Retina (tissue), 1 donor: ENCODE data around the gene CRB3.

Source experiments
- DNase-seq: peaks from one replicate; pipeline ENCODE4 v3.0.0-alpha.2; 2016

The CRB3 gene

DNA sequence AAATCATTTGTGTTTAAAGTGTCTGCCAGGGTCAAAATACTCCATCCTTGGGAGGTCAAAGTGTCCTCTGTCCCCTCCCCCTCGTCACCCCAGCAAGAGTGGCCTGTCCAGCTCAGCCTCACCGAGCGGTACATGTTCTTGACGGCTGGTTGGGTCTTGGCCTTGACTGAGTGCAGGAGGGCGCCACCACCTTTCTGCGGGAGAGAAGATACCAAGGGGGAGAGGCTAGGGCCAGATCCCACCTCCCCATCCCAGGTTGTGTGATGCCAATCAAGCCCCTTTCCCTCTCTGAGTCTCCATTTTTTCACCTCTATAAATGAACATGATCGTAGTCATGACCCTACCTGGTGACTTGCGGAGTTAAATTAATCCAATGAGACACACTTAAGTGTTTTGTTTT, 6.1 kb downstream of the CRB3 start:
- DNase-seq = no peak

DNA sequence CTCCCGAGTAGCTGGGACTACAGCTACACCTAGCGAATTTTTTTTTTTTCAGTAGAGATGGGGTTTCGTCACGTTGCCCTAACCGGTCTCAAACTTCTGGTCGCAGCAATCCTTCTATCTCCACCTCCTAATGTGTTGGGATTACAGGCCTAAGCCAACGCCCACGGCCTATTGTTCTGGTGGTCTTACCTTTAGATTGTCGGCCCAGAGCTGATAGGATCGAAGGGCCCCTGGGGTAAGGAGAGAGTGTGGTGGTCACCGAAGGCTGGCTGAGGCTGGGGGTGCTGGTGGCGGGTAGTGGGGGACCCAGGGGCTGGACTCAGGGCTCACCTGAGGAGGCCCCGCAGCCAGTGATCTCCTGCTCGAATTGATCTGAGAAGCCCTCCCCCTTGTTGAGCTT, 7.0 kb downstream of the CRB3 start:
- no peak for DNase-seq

DNA sequence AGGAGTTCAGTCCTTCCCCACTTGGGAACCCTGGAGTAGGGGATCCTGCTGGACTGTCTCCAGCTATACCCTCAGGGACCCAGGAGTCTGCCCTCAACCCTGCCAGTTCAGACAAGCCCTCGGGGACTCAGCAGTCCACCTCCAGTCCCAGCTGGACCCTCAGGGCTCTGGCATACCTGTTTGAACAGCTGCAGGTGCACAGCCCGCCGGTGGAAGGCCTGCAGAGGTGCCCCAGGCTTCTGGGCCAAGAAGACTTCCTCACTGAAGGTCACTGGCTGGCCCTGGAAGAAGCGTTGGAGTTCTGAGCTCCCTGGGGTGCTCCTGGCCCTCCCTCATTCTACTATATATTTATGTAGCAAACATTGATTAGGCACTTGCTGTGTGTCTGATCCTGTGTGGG, 8.6 kb downstream of the CRB3 start:
- DNase-seq = no peak

DNA sequence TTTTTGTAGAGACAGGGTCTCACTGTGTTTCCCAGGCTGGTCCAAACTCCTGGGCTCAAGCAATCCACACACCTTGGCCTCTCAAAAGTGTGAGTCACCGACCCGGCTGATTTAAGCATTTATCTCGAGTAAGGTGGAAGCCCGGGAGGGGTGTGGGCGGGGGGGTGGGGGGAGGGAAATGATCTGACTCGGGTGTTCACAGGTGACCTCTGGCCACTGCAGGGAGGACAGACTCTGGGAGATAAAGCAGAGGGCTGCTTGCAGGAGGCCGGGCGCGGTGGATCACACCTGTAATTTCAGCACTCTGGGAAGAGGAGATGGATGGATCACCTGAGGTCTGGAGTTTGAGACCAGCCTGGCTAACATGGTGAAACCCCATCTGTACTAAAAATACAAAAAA, 9.6 kb downstream of the CRB3 start:
- no peak for DNase-seq

DNA sequence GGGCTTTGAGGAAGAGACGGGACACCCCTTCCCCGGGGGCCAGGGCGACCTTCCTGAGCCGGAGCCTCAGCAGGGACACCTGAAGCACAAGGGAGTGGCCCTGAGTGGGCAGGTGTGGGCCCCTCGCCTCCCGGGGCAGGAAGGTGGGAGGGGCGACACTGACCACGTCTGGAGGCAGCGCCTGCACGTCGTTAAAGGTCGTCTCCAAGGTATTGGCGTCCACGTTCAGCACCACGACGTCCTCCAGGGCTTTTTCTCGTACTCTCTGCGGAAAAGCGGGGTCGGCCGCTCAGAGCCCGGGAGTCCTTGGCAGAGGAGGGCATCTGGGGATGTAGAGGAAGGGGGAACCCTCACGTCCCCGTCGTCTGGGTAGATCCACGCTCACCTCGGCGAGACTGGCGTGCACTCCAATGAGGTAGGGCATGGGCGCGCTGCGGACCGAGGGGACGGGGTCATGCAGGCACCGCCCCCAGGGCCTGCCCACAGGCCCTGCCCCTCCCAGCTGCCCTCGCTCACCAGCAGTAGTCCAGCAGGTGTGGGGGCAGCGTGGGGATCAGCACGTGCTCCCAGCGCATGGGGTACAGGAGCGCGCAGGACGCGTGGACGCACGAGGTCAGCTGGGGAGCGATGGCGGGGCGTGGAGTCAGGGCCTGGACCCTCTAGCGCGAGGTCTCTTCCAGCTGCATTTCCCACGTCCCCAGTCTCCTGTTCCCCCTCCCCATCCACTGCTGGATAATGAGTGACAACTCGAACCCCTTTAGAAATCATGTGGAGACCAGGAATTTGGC, 11.4 kb downstream of the CRB3 start:
- no peak for DNase-seq

DNA sequence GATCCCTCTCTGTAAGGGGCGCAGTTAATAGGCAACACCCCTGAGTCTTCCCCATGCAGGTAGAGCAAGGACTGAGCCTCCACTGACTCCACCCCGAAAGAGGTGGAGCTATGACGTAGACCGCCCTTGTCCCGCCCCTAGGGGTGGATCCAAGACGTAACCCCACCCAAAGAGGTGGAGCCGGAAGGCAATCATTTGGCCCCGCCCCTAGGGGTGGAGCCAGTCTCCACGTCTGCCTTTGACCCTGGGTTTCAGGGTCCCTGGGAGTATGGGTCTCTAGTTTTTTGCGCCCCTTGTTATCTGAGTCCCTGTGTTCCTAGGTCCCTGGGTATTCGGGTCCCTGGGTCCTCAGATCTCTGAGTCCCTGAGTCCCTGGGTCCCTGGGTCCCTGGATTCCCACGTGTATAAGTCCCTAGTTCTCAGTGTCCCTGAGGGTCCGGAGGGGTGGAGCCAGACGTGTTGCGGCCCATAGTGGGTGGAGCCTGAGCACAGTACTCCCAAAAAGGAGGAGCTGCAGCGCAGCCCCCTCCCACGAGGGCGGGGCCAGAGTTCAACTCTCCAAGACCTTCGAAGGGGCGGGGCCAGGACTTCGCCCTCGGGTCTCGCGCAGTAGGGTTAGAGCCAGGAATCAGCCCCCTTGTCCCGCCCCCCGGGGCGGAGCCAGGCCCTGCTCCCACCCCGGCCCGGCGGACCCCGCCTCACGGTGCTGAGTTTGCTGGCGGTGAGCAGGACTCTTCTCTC, 12.3 kb downstream of the CRB3 start:
- DNase-seq = peak; percentile 87

DNA sequence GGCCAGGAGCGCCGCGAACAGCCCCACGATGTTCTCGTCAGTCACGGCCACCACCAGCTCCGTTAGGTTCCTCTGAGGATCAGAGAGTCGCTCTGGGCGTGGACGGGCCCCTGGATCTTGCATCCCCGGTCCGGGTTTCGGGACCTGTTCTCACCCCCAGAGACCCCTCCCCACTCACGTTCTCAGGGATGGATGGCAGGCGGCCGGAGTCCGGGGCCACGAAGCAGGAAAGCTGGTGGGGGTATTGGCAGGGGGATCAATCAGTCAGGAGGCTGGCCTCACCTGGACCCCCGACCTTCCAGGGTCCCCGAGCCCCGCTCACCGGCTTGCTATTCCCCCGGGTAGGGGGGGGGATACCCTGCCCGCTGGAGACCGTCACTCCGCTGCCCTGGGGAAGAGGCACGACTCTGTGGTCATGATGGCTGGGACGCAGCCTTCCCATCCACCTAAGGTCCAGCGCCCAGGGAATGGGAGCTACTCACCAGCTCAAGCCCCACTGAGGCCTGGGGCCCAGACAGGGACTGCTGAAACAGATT, 12.9 kb downstream of the CRB3 start:
- no peak for DNase-seq

DNA sequence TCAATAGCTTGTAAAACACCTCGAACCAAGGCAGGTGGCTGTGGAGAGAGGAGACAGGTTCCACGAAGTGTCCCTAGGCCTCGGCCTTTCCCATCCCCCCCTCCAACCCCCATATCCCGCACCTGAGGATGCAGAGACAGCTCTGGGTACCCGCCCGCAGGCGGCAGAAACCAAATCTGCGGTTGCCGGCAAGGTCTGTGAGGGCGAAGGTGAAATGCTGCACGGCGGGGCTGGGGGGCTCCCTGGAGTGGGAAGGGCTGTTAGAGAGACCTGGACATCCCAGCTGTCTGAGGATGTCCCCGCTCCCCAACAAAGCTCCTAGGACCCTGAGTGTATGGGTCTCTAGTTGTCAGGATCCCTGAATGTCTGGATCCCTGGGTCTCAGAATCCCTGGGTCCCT, 14.7 kb downstream of the CRB3 start:
- DNase-seq = no peak

DNA sequence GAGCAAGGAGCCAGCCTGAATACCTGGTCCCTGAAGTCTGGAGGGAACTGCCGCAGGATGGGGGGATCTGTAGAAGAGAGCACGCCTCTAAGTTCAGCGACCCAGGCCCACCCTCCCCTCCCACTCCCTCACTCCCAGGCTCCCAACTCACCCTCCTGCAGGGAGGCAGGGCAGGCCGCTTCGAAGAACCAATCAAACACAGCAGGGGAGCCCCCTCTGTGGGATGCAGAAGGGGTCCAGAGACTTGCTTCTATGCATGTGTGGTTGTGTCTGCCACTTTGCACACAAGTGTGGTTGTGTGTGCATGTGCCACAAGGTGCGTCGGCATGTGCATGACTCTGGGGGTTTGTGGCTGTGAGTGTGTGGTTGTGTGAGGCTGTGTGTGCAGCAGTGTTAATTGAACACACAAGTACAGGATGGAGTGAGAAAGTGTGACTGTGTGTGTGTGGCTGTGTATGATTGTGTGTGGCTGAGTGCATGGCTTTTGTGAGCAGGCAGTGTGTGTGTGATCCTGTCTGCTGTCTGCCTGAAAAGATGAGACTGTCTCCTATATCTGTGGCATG, 15.8 kb downstream of the CRB3 start:
- DNase-seq = no peak

DNA sequence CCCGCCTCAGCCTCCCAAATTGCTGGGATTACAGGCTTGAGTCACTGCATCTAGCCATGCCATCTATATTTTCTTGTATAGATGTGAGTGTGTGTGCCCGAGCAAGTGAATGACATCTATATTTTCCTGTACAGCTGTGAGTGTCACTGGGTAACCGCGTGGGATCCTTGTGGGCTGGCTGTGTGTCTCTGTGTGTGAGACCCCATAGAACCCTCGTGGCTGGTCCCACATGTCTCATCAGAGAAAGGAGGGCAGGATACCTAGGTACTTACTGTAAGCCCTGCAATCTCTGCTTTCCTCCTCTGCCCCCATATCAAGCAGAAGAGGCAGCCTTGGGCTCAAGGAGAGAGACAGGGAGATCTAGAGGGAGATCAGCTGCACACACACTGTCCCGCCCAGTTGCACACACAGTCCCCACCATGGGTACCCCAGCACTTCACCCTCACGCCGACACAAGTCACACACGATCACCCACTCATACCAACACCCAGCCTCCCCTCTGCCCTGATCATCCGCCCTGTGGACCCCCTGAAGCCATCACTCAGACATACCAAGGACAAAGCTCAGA, 16.9 kb downstream of the CRB3 start:
- DNase-seq = no peak

DNA sequence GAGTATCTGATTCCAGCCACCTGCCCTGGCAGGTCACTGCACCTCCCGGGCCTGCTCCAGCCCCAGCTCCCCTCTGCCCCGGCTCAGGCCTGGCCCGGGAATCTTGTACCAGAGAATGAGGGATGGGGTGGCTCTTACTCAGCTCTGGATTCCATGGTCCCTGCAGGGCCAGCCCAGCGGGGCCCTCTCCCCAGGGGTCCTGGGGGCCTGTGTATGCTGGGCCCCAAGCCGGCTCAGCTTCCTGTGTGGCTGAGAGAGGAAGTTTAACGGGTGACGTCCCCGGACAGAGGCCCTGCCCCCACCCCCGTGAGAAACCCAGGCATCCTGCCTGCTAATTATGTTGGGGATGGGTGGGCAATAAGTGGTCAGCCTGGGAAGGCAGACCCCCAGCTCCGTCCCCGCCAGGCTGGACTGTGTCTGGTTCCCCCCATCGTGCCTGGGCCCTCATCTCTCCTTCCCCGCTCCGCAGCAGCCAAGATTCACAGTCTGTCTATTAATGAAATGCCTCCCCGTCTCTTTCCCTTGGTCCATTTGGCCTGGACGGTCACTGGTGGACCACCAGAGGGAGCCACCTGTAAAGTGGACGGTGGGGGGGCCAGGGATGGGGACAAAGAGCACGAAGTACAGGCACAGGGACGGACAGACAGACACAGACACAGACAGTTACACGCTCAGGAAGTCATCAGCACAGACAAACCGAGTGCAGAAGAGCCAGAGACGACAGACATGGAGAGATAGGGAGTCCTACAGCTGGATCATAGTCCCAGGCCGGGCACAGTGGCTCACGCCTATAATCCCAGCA, 17.7 kb downstream of the CRB3 start, which contains the start of gene DENND1C:
Gene DENND1C, minus strand, starts transcription at position 247 of the 802 bp plus-strand sequence. Its CDS starts 92 bp downstream, at position 155.
- peak; percentile 39 for DNase-seq

DNA sequence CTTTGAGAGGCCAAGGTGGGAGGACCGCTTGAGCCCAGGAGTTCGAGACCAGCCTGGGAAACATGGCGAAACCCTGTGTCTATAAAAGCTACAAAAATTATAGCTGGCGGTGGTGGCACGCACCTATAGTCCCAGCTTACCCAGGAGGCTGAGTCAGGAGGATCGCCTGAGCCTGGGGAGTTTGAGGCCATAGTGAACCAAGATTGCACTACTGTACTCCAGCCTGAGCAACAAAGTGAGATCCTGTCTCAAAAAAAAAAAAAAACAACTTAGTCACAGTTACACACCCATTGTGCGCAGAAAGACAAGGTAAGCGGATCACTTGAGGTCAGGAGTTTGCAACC, 18.2 kb downstream of the CRB3 start:
- no peak for DNase-seq

DNA sequence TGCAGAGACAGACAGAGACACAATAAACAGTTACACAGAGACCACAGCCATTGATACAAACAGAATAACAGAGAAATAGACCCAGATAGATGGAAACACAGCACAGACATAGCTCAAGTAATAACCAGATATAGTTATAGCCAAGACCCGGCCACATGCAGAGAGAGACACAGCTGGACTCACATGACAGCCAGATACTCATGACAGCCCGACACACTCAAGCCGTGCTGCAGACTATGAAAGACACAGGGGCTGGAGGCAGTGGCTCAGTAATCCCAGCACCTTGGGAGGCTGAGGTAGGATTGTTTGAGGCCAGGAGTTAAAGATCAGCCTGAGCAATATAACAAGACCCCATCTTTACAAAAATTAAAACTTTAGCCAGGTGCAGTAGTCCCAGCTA, 19.2 kb downstream of the CRB3 start:
- no peak for DNase-seq

DNA sequence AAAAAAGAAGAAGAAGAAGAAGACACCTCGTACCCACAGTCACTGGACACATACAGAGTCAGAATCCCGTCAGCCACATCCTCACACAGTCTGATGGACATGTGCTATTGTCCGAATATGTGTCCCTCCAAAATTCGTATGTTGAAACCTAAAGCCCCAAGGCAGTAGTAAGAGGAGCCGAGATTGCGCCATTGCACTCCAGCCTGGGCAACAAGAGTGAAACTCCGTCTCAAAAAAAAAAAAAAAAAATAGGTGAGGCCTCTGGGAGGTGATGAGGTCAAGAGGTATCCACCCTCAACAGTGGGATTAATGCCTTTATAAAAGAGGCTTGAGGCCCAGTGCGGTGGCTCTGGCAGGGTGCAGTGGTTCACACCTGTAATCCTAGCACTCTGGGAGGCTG, 20.2 kb downstream of the CRB3 start:
- DNase-seq = no peak

DNA sequence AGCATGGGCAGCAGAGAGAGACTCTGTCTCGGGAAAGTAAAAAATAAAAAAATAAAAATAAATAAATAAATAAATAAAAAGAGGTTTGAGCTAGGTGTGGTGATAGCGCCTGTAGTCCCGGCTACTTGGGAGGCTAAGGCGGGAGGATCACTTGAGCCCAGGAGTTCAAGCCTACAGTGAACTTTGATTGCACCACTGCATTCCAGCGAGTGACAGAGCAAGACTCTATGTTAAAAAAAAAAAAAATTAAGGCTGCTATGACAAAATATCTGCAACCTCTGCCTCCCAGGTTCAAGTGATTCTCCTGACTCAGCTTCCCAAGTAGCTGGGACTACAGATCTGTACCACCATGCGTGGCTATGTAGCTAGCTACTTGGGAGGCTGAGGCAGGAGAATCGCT, 20.8 kb downstream of the CRB3 start:
- DNase-seq = no peak

DNA sequence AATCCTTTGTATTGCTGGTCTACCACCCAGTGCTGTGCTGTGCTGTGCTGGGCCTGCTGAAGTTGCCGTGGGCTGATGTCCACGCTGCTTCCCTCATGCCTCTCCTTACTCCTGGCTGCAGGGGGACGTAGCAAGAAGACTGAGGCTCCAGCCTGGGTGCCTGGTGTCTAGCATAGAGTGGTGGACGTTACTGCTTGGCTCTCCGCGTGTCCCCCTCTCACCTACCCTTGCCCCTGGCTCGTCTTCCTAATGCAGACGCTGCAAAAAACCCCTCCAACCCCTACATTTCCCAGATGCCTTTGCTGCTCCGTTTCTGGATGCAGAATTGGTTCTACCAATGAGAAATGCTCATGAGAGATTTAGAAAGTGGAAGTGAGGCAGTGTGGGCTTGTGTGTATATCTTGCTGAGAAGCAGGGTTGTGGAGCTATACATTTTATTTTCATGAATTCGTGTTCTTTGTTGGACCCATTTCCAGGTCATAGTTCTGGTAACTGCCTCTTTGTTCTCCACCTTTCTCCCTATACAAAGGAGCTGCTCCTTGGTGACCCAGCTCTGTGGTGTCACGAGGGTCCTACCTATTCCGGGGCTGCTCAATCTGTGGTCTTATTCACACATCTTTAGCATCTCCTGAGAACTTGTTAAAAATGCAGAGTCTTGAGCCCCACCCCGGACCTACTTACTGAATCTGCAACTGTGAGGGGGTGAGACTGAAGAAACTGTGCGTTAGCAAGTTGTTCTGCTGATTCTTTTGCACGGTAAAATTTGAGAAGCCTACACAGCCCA, 25.4 kb downstream of the CRB3 start:
- DNase-seq = no peak

DNA sequence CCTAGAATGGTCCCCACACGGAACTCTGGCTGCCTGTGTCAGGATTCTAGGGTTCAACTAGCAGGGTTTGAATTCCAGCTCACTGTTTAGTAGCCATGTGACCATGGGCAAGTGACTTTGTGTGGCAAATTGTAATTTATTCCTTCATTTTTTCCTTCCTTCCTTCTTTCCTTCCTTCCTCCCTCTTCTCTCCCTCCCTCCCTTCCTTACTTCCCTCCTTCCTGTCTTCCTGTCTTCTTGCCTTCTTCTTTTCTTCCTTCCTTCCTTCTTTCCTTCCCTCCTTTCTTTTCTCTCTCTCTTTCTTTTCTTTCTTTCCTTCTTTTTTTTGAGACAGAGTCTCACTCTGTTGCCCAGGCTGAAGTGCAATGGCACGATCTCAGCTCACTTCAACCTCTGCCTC, 26.1 kb downstream of the CRB3 start:
- no peak for DNase-seq

DNA sequence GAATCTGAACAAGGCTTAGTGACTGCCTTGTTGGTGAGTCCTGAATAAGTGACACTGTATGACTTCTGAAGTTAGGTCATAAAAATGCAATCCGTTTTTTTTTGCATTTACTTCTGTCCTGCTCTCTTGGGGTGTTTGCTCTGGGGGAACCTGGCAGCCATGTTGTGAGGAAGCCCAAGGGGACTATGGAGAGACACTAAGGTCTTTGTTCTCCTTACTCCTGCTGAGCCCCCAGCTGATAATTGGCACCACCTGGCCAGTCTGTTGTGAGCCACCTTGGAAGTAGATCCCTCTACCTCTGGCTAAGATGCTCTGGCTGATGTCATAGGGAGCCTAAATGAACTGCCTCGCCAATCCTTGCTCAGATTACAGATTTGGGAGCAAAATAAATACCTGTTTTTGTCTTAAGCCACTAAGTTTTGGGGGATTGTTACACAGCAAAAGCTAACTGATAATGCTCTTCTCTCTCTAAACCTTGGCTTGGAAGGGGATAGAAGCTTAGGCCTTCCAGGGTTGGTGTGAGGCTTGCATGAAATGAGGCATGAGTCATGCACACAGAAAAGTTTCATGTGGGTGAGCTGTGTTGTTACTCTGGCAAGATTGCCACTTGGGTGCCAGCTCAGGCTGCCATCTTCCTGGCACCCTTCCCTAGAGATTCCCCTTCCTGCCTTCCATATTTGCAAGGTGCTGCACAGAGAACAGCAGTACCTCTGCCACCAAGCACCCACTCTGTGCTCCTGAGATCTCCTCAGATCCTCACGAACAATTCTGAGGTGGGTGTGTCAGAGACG, 27.9 kb downstream of the CRB3 start:
- DNase-seq = no peak

DNA sequence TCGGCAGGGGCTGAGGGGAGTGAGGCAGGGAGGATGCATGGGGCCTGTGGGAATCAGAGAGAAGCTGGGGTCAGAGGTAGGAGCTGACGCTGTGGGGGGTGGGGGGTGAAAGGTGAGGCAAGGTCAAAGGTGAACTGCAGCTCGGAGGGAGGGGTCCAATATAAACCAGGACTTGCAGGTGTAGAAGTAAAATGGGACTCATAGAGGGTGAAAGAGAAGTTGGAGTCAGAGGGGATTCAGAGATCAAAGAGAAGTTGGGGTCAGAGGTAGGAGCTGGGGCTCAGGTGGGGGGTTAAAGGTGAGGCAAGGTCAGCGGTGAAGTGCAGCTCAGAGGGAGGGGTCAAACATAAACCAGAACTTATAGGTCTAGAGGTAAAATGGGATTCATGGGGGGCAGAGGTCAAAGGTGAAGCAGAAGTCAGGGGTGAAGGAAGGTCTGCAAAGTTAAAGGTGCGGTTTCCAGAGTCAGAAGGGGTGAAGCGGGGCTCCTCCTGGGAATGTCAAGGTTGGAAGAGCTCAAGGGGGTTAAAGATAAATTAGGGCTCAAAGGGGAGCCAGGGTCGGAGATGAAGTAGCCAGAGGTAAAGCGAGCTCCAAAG, 30.5 kb downstream of the CRB3 start:
- DNase-seq = no peak

DNA sequence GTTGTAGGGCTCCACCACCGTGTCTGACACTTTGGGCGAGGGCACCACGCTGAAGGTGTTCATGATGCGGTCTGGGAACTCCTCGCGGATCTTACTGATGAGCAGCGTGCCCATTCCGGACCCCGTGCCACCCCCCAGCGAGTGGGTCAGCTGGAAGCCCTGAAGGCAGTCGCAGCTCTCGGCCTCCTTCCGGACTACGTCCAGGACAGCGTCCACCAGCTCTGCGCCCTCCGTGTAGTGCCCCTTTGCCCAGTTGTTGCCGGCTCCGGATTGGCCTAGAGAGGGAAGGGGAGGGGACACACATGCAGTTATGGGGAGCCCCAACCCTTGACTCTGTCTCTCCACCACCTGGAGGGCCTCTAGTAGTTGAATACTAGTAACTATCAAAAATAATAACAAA, 31.9 kb downstream of the CRB3 start:
- DNase-seq = no peak
